ENCODE results near the gene ATG101. TPM values are rescaled to one million over a fixed set of nuclear protein-coding genes. Genes with fewer than 3 reads are reported as not detected.

Gene ATG101
- total RNA-seq, 6 experiments from 2014 or later, result 62.1 to 73.6 (median 66.6) TPM

DNA sequence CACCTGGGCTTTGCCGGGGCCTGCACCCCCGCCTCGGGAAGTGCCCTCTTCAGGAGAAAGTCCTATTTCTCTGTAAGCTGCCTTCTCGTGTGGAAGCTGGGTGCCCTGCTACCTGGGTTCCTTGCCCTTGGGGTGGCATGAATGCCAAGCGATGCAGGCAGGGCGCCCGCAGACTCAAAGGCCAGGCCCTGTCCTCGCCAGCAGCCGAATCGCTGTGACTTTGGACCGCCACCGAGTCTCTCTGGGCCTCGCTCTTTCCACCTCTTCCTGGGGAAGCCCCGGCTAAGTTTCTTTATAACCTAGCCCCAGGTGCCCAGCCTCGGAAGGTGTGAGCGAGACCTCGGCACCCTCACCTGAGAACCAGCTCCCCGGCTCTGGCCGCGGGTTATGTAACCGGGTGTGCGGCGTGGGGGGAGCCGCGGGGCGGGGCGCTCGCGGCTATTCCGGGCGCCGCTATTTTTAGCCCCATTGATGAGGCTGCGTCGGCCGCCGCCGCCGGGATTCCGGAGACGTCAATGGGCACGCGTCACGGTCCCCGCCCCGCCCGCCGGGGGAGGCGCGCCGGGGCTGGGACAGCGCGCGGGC, 33.1 kb upstream of the ATG101 start:
- peaks cover 45% of the 10 kb centered on the region for H3K4me1 Mint-ChIP-seq (ENCODE audit: low read depth)
- DNase-seq, result peak; percentile 70
- no peaks in the 10 kb centered on the region for H3K9me3 Mint-ChIP-seq
- peaks cover 9% of the 10 kb centered on the region for H3K27me3 Mint-ChIP-seq (ENCODE audit: insufficient read depth)
- peak overlapping the region; percentile 59; the same call in 1 of the 2 replicates for H3K4me3 Mint-ChIP-seq
- H3K27ac Mint-ChIP-seq, result no peak overlapping the region; the same call in 1 of the 2 replicates
- H3K36me3 Mint-ChIP-seq (ENCODE audit: low read depth), result no peaks in the 10 kb centered on the region
- TF ChIP-seq, protein P1, sequence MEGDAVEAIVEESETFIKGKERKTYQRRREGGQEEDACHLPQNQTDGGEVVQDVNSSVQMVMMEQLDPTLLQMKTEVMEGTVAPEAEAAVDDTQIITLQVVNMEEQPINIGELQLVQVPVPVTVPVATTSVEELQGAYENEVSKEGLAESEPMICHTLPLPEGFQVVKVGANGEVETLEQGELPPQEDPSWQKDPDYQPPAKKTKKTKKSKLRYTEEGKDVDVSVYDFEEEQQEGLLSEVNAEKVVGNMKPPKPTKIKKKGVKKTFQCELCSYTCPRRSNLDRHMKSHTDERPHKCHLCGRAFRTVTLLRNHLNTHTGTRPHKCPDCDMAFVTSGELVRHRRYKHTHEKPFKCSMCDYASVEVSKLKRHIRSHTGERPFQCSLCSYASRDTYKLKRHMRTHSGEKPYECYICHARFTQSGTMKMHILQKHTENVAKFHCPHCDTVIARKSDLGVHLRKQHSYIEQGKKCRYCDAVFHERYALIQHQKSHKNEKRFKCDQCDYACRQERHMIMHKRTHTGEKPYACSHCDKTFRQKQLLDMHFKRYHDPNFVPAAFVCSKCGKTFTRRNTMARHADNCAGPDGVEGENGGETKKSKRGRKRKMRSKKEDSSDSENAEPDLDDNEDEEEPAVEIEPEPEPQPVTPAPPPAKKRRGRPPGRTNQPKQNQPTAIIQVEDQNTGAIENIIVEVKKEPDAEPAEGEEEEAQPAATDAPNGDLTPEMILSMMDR (IDR thresholded peaks at IDR 0.05), result no peak

DNA sequence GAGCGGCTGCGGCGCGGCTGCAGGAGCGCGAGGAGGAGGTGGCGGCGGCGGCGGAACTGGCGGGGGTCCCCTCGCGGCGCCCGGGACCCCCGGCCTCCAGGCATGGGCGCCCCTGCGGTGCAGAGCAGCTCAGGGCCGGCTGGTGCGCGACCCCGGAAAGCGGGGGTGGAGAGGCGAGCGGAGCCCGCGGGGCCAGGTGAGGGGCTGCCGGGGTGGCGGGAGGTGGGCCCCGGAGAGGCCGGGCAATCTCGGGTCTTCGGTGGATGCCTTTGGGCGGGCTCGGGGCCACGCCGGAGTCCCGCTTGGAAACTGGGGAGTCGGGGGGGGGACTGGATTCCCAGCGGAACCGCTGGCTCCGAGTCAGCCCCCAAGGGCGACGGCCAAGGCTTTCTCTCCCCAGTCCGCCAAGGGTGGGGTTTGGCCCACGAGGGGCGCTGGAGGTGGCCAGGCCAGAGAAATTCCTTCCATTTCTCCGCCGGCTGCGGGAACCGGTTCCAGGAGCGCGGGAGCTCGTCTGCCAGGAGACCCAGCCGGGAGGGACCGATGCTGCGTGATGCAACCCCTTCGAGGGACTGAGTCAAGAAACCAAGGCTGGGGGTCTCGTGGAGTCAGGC, 32.4 kb upstream of the ATG101 start:
- Mint-ChIP-seq H3K4me1 (ENCODE audit: low read depth) (peaks cover 46% of the 10 kb centered on the region), H3K36me3 (ENCODE audit: low read depth) (no peaks in the 10 kb centered on the region), H3K9me3 (no peaks in the 10 kb centered on the region), H3K27me3 (ENCODE audit: insufficient read depth) (peaks cover 9% of the 10 kb centered on the region), H3K4me3 (peak overlapping the region; percentile 92), H3K27ac (peak overlapping the region; percentile 87)
- TF ChIP-seq, protein P1 (IDR thresholded peaks at IDR 0.05), result peak; percentile 54
- DNase-seq, result no peak

DNA sequence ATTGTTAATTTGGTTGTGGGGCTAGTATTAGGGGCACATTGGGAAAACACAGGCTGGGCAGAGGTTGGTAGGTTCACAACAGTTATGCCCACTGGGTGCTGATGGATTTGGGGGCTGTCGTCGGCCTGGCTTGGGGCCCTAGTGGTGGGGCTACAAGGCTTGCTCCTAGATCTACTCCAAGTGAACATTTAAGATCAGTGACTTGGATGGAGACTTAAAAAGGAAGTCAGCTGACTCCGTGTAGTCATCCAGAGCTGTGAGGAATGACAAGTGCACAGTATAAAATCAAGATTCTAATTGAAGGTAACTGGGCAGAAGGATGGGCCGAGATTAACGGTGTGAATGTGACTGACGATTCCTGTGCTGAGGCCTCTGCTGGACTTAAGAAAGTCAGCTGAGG, 31.3 kb upstream of the ATG101 start:
- Mint-ChIP-seq H3K9me3 (no peaks in the 10 kb centered on the region), H3K4me3 (peak overlapping the region; percentile 92), H3K27ac (peak overlapping the region; percentile 92), H3K27me3 (ENCODE audit: insufficient read depth) (peaks cover 9% of the 10 kb centered on the region), H3K36me3 (ENCODE audit: low read depth) (no peaks in the 10 kb centered on the region), H3K4me1 (ENCODE audit: low read depth) (peaks cover 38% of the 10 kb centered on the region)
- TF ChIP-seq, protein P1 (IDR thresholded peaks at IDR 0.05), result no peak
- DNase-seq, result no peak

DNA sequence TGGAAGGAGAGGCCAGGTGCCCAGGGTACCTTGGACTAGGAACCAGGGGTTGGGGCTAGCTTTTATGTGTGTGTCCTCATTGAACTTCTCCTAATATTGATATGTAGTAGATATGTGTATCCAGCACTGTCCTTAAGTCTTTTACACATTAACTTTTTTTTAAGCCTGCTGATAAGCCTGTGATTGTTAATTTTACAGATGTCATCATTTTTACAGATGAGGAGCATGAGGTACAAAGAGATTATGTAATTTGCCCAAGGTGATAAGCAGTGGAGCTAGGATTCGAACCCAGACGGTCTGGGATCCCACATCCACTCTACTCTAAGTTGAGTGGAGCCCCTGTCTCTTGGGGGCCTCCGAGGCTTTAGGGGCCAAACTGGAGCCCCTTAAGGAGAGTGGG, 28.7 kb upstream of the ATG101 start:
- Mint-ChIP-seq H3K27me3 (ENCODE audit: insufficient read depth) (peaks cover 6% of the 10 kb centered on the region), H3K36me3 (ENCODE audit: low read depth) (no peaks in the 10 kb centered on the region), H3K4me3 (no peak overlapping the region), H3K27ac (no peak overlapping the region; the same call in 1 of the 2 replicates), H3K4me1 (ENCODE audit: low read depth) (peaks cover 52% of the 10 kb centered on the region), H3K9me3 (no peaks in the 10 kb centered on the region)
- TF ChIP-seq, protein P1 (IDR thresholded peaks at IDR 0.05), result no peak
- DNase-seq, result no peak

DNA sequence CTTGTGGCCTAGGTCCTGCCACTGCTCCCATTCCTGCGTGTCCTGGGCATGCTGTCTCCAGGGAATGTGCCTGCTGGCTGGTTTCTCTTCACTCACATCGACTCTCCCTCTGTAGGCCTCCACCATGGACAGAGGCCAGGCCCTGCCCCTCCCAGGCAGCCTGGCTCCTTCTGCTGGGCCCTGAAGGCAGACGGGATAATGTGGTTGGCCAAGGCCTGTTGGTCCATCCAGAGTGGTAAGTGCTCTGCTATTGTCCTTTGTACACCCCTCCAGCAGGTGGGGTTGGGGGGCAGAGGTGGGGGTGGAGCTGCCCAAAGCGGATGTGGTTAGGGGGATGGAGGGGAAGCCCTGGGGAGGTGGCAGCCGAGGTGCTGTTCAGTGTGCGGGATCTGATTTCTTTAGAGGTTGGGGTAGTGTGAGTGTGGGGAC, 28.1 kb upstream of the ATG101 start:
- Mint-ChIP-seq H3K4me1 (ENCODE audit: low read depth) (peaks cover 53% of the 10 kb centered on the region), H3K27ac (peak overlapping the region; percentile 59; the same call in 1 of the 2 replicates), H3K4me3 (no peak overlapping the region), H3K27me3 (ENCODE audit: insufficient read depth) (peaks cover 6% of the 10 kb centered on the region), H3K9me3 (no peaks in the 10 kb centered on the region), H3K36me3 (ENCODE audit: low read depth) (no peaks in the 10 kb centered on the region)
- DNase-seq, result peak; percentile 51
- TF ChIP-seq, protein P1 (IDR thresholded peaks at IDR 0.05), result peak; percentile 33
